GM21529 (cell line): Measurements from ENCODE around the gene FBXL13.
"Not testable (repeated sequence)": the region's sequence is repeated elsewhere in the genome, so short reads cannot be mapped to it uniquely, and the experiment has no call there.

Source experiments
- ATAC-seq: cut with Tn5 transposase; IDR thresholded peaks from one replicate; pipeline ENCODE4 v1.9.1; 2021; ENCODE audit not compliant: unreplicated experiment

Gene FBXL13

GRCh38 chr7:102866535-102867215 lies 207.9 kb downstream of the FBXL13 start:
- ATAC-seq: no peak

- ATAC-seq: no peak
Measured at GRCh38 chr7:102864958-102865357, 209.6 kb downstream of the FBXL13 start.

- no peak for ATAC-seq
Measured at GRCh38 chr7:102860351-102860811, 214.2 kb downstream of the FBXL13 start.

GRCh38 chr7:102859799-102860125 lies 214.8 kb downstream of the FBXL13 start:
- no peak for ATAC-seq

- no peak for ATAC-seq
Measured at GRCh38 chr7:102859084-102859798, 215.4 kb downstream of the FBXL13 start.

- ATAC-seq: no peak
Measured at GRCh38 chr7:102856036-102856435, 218.6 kb downstream of the FBXL13 start.

GRCh38 chr7:102849538-102849937 lies 225.1 kb downstream of the FBXL13 start:
- no peak for ATAC-seq

- ATAC-seq: no peak
Measured at GRCh38 chr7:102849079-102849478, 225.5 kb downstream of the FBXL13 start.

- ATAC-seq: no peak
Measured at GRCh38 chr7:102845346-102845745, 229.2 kb downstream of the FBXL13 start.

- ATAC-seq: no peak
Measured at GRCh38 chr7:102843850-102844249, 230.7 kb downstream of the FBXL13 start.

- no peak for ATAC-seq
Measured at GRCh38 chr7:102842284-102842683, 232.3 kb downstream of the FBXL13 start.

GRCh38 chr7:102841290-102841689 lies 233.3 kb downstream of the FBXL13 start:
- no peak for ATAC-seq

- ATAC-seq: no peak
Measured at GRCh38 chr7:102840404-102840803, 234.2 kb downstream of the FBXL13 start.

GRCh38 chr7:102838572-102839101 lies 236.0 kb downstream of the FBXL13 start:
- ATAC-seq: not testable (repeated sequence)

GRCh38 chr7:102837802-102838201 lies 236.8 kb downstream of the FBXL13 start:
- no peak for ATAC-seq

- ATAC-seq: no peak
Measured at GRCh38 chr7:102836977-102837376, 237.6 kb downstream of the FBXL13 start.

- no peak for ATAC-seq
Measured at GRCh38 chr7:102836191-102836919, 238.2 kb downstream of the FBXL13 start.

GRCh38 chr7:102834999-102835398 lies 239.6 kb downstream of the FBXL13 start:
- ATAC-seq: peak; percentile 90

- ATAC-seq: no peak
Measured at GRCh38 chr7:102834466-102834865, 240.1 kb downstream of the FBXL13 start.

- ATAC-seq: no peak
Measured at GRCh38 chr7:102833343-102833742, 241.3 kb downstream of the FBXL13 start.

GRCh38 chr7:102832674-102833073 lies 241.9 kb downstream of the FBXL13 start:
- ATAC-seq: no peak

- no peak for ATAC-seq
Measured at GRCh38 chr7:102830197-102830596, 244.4 kb downstream of the FBXL13 start.
